Measurements from ENCODE around the gene MED22.

MED22 gene

GRCh38 chr9:133355881-133356357 is 8.0 kb upstream of the MED22 start:
- DNase-seq (ENCODE audit: low read depth), result no peak

GRCh38 chr9:133354766-133355165 is 6.8 kb upstream of the MED22 start:
- no peak for DNase-seq (ENCODE audit: low read depth)

- no peak for DNase-seq (ENCODE audit: low read depth)
Measured at GRCh38 chr9:133353548-133353947, 5.6 kb upstream of the MED22 start.

- DNase-seq (ENCODE audit: low read depth), result no peak
Measured at GRCh38 chr9:133352635-133353340, 4.9 kb upstream of the MED22 start.

- no peak for DNase-seq (ENCODE audit: low read depth)
Measured at GRCh38 chr9:133351908-133352634, 4.1 kb upstream of the MED22 start.

- no peak for DNase-seq (ENCODE audit: low read depth)
Measured at GRCh38 chr9:133351526-133351907, 3.6 kb upstream of the MED22 start.

GRCh38 chr9:133349965-133350616 is 2.2 kb upstream of the MED22 start:
- no peak for DNase-seq (ENCODE audit: low read depth)

- DNase-seq (ENCODE audit: low read depth), result no peak
Measured at GRCh38 chr9:133348718-133349573, 1.0 kb upstream of the MED22 start.

- DNase-seq (ENCODE audit: low read depth), result no peak
Measured at GRCh38 chr9:133347515-133347984, 381 bp downstream of the MED22 start.

- no peak for DNase-seq (ENCODE audit: low read depth)
Measured at GRCh38 chr9:133346021-133346785, 1.7 kb downstream of the MED22 start.

GRCh38 chr9:133345596-133345995 is 2.3 kb downstream of the MED22 start:
- no peak for DNase-seq (ENCODE audit: low read depth)

- DNase-seq (ENCODE audit: low read depth), result no peak
Measured at GRCh38 chr9:133344979-133345378, 3.0 kb downstream of the MED22 start.

GRCh38 chr9:133344071-133344470 is 3.9 kb downstream of the MED22 start:
- DNase-seq (ENCODE audit: low read depth), result no peak

- no peak for DNase-seq (ENCODE audit: low read depth)
Measured at GRCh38 chr9:133342570-133342969, 5.4 kb downstream of the MED22 start.

GRCh38 chr9:133342069-133342406 is 5.9 kb downstream of the MED22 start:
- DNase-seq (ENCODE audit: low read depth), result no peak

- DNase-seq (ENCODE audit: low read depth), result no peak
Measured at GRCh38 chr9:133341369-133342068, 6.4 kb downstream of the MED22 start.

GRCh38 chr9:133340916-133341315 is 7.0 kb downstream of the MED22 start:
- no peak for DNase-seq (ENCODE audit: low read depth)

GRCh38 chr9:133340256-133340655 is 7.7 kb downstream of the MED22 start:
- DNase-seq (ENCODE audit: low read depth), result no peak

- no peak for DNase-seq (ENCODE audit: low read depth)
Measured at GRCh38 chr9:133339641-133340040, 8.3 kb downstream of the MED22 start.

- no peak for DNase-seq (ENCODE audit: low read depth)
Measured at GRCh38 chr9:133335924-133336811, 11.8 kb downstream of the MED22 start, which contains the start of gene SURF6. Gene SURF6 (minus strand): TSS chr9:133336188. CDS start chr9:133336132, 56 bp downstream.

Data from HS-27A (cell line).